HuH-7.5 (cell line): ENCODE data around the gene TENT5C.

ENCODE experiments used
- DNase-seq: peaks from one replicate; pipeline ENCODE4 v3.0.0; 2011; ENCODE audit warnings: low spot score

Gene TENT5C

GRCh38 chr1:117613969-117614729 is 8.3 kb downstream of the TENT5C start:
- no peak for DNase-seq

GRCh38 chr1:117615474-117615873 is 9.6 kb downstream of the TENT5C start:
- no peak for DNase-seq

- no peak for DNase-seq
These were observed 10.5 kb downstream of the TENT5C start for GRCh38 chr1:117616356-117616755.

GRCh38 chr1:117616967-117617366 is 11.1 kb downstream of the TENT5C start:
- no peak for DNase-seq

GRCh38 chr1:117618450-117619122 is 12.7 kb downstream of the TENT5C start:
- DNase-seq, result no peak

GRCh38 chr1:117620440-117620839 is 14.6 kb downstream of the TENT5C start:
- DNase-seq, result no peak

- no peak for DNase-seq
These were observed 15.5 kb downstream of the TENT5C start for GRCh38 chr1:117621316-117621715.

- DNase-seq, result no peak
These were observed 16.9 kb downstream of the TENT5C start for GRCh38 chr1:117622726-117623125.

GRCh38 chr1:117623141-117623540 is 17.3 kb downstream of the TENT5C start:
- no peak for DNase-seq

GRCh38 chr1:117623698-117624097 is 17.9 kb downstream of the TENT5C start:
- DNase-seq, result no peak

GRCh38 chr1:117627546-117628130 is 21.8 kb downstream of the TENT5C start:
- no peak for DNase-seq

- DNase-seq, result no peak
These were observed 22.5 kb downstream of the TENT5C start for GRCh38 chr1:117628343-117628742.

GRCh38 chr1:117629625-117630422 is 24.0 kb downstream of the TENT5C start:
- DNase-seq, result no peak

- DNase-seq, result no peak
These were observed 24.7 kb downstream of the TENT5C start for GRCh38 chr1:117630423-117630998.

- no peak for DNase-seq
These were observed 25.7 kb downstream of the TENT5C start for GRCh38 chr1:117631359-117632160.

GRCh38 chr1:117632269-117633067 is 26.6 kb downstream of the TENT5C start:
- no peak for DNase-seq

GRCh38 chr1:117633068-117633345 is 27.2 kb downstream of the TENT5C start:
- no peak for DNase-seq

- DNase-seq, result no peak
These were observed 27.6 kb downstream of the TENT5C start for GRCh38 chr1:117633423-117633822.

GRCh38 chr1:117633936-117634335 is 28.1 kb downstream of the TENT5C start:
- DNase-seq, result no peak

GRCh38 chr1:117634631-117635030 is 28.8 kb downstream of the TENT5C start:
- DNase-seq, result no peak

- peak; percentile 55 for DNase-seq
These were observed 30.0 kb downstream of the TENT5C start for GRCh38 chr1:117635805-117636204.
